CD4-positive, alpha-beta T cell (primary cell): ENCODE results near the gene SLC12A7. TPM values are rescaled to one million over a fixed set of nuclear protein-coding genes. Genes with fewer than 3 reads are reported as not detected.

ENCODE experiments used
- ATAC-seq: fragments of 200-7000 bp; cut with Tn5 transposase; one replicate; pipeline ENCODE4 v1.10.0; 2022; ENCODE audit warnings: mild to moderate bottlenecking; ENCODE audit not compliant: poor library complexity
- CTCF ChIA-PET: fragments of 350-600 bp; sonication (Branson Sonifier 250); formaldehyde crosslinking; loops from one replicate; lab custom pipeline; 2021; ENCODE audit warnings: antibody characterized with exemption, inconsistent platforms; lab: Charles Lee
- POLR2A ChIA-PET: fragments of 350-600 bp; sonication (Branson Sonifier 250); formaldehyde crosslinking; loops from one replicate; lab custom pipeline; 2021; ENCODE audit warnings: antibody characterized with exemption, inconsistent platforms; lab: Charles Lee
- DNase-seq, 14 experiments: peaks; one replicate each; pipeline ENCODE4 v3.0.0-alpha.2; 2013 to 2020; ENCODE audit warnings: mixed read lengths in 2 of 14
- H3K27ac ChIP-seq, 2 donors: one replicate each; pipeline versions ENCODE4 v1.5.1 to v1.7.0; 2013; ENCODE audit warnings: low read length in 2 of 2, low read depth in 1 of 2, mild to moderate bottlenecking in 1 of 2
- H3K27me3 ChIP-seq, 2 experiments: 1 replicate in 1 of 2; 2 replicates in 1 of 2; pipeline versions ENCODE4 v1.6.1 to v1.7.0; 2013; ENCODE audit warnings: low read length in 2 of 2, control low read depth in 1 of 2, mild to moderate bottlenecking in 1 of 2, moderate library complexity in 1 of 2; ENCODE audit not compliant: insufficient read depth in 2 of 2, control insufficient read depth in 1 of 2
- H3K36me3 ChIP-seq: one replicate; pipeline ENCODE4 v1.6.1; 2013; ENCODE audit warnings: low read length, control low read depth; ENCODE audit not compliant: insufficient read depth
- H3K4me1 ChIP-seq: one replicate; pipeline ENCODE4 v1.6.1; 2013; ENCODE audit warnings: low read length, control low read depth; ENCODE audit not compliant: insufficient read depth
- H3K4me3 ChIP-seq: one replicate; pipeline ENCODE4 v1.5.1; 2013; ENCODE audit warnings: mild to moderate bottlenecking, low read length, moderate library complexity
- H3K9me3 ChIP-seq, 2 experiments: 1 replicate in 1 of 2; 2 replicates in 1 of 2; pipeline versions ENCODE4 v1.6.1 to v1.7.0; 2013; ENCODE audit warnings: low read length in 2 of 2, mild to moderate bottlenecking in 2 of 2, control low read depth in 1 of 2, moderate library complexity in 1 of 2; ENCODE audit not compliant: control insufficient read depth in 1 of 2, insufficient read depth in 1 of 2
- H3K27ac Mint-ChIP-seq: one replicate; pipeline ENCODE4 v1.8.0; 2020; ENCODE audit warnings: mixed read lengths
- H3K27me3 Mint-ChIP-seq: one replicate; pipeline ENCODE4 v1.8.0; 2021; ENCODE audit warnings: mixed read lengths
- H3K36me3 Mint-ChIP-seq: one replicate; pipeline ENCODE4 v1.8.0; 2021; ENCODE audit warnings: low read depth, mixed read lengths
- H3K4me1 Mint-ChIP-seq: one replicate; pipeline ENCODE4 v1.8.0; 2021; ENCODE audit warnings: low read depth, mixed read lengths
- H3K4me3 Mint-ChIP-seq: one replicate; pipeline ENCODE4 v1.8.0; 2020; ENCODE audit warnings: mild to moderate bottlenecking, mixed read lengths
- H3K9me3 Mint-ChIP-seq: one replicate; pipeline ENCODE4 v1.8.0; 2020; ENCODE audit warnings: mixed read lengths
- CTCF ChIP-seq: fragments of 200-600 bp; IDR thresholded peaks from one replicate; pipeline ENCODE4 v1.8.0; 2022; ENCODE audit warnings: antibody characterized with exemption, mild to moderate bottlenecking
- intact Hi-C, 2 experiments: fragments of 100-400 bp; cut with DNase I in 1 of 2; cut with micrococcal nuclease in 1 of 2; formaldehyde crosslinking; loops; one replicate each; pipeline versions ENCODE4 v1.15.1 to v1.9.0; 2023 to 2025; cut with DNase I, micrococcal nuclease
- total RNA-seq, 174 experiments: library from RNA in 2 of 174; stranded (reverse) in 2 of 174; gene quantifications; one replicate each; pipeline ENCODE4 v1.2.3 and lab custom pipeline; 2021 to 2026

Gene SLC12A7
- total RNA-seq, 2 experiments from 2014 or later = 47.9 to 51.7 TPM

GRCh38 chr5:1035421-1036405 is 76.2 kb downstream of the SLC12A7 start:
- no peak for TF ChIP-seq CTCF
- Histone ChIP-seq H3K4me1 (no peaks in the 10 kb centered on the region), H3K27me3 (no peaks in the 10 kb centered on the region), H3K36me3 (no peaks in the 10 kb centered on the region), H3K9me3 (peaks cover 0 to 24% of the 10 kb centered on the region in 2 experiments), H3K27ac (no peak overlapping the region), H3K4me3 (no peak overlapping the region)
- ATAC-seq = no peak
- DNase-seq = peak in 1 of 14 experiments; percentile 4
- CTCF ChIA-PET = no interaction called here
- POLR2A ChIA-PET = no interaction called here
- Mint-ChIP-seq H3K27me3 (no peaks in the 10 kb centered on the region), H3K9me3 (no peaks in the 10 kb centered on the region), H3K4me3 (no peak overlapping the region), H3K4me1 (no peaks in the 10 kb centered on the region), H3K36me3 (no peaks in the 10 kb centered on the region), H3K27ac (no peak overlapping the region)
- intact Hi-C loops = no loop called here

- H3K4me1 Mint-ChIP-seq = no peaks in the 10 kb centered on the region
- no peak overlapping the region for H3K27ac ChIP-seq
- H3K4me3 ChIP-seq = no peak overlapping the region
- peaks cover 0 to 28% of the 10 kb centered on the region in 2 experiments for H3K9me3 ChIP-seq
- no peaks in the 10 kb centered on the region for H3K27me3 ChIP-seq
- ChIA-PET POLR2A (no interaction called here), CTCF (no interaction called here)
- H3K4me1 ChIP-seq = no peaks in the 10 kb centered on the region
- no peak for TF ChIP-seq CTCF
- H3K36me3 ChIP-seq = no peaks in the 10 kb centered on the region
- ATAC-seq = no peak
- H3K4me3 Mint-ChIP-seq = no peak overlapping the region
- intact Hi-C loops = no loop called here
- no peak overlapping the region for H3K27ac Mint-ChIP-seq
- no peak for DNase-seq
- H3K9me3 Mint-ChIP-seq = no peaks in the 10 kb centered on the region
- no peaks in the 10 kb centered on the region for H3K36me3 Mint-ChIP-seq
- H3K27me3 Mint-ChIP-seq = no peaks in the 10 kb centered on the region
These were observed 76.9 kb downstream of the SLC12A7 start for GRCh38 chr5:1034986-1035385.

DNA sequence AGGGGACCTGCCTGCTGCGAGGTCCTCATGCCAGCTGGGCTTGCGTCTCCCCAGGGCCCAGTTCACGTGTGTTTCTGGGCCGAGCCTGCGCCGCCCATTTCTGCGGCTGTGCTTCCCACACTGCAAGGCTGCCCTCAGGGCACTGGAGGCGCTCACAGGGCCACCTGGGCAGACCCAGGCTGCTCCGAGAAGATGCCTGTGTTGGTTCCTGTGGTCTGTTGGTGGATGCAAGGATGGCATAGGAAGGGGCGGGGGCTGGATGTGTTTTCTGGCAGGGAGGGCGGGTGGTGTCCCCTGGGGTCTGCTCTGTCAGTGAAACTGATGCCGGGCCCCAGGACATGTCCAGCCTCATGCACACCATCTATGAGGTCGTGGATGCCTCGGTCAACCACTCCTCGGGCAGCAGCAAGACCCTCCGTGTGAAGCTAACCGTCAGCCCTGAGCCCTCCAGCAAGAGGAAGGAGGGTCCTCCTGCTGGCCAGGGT is 77.4 kb downstream of the SLC12A7 start:
- Mint-ChIP-seq H3K4me3 (no peak overlapping the region), H3K27me3 (no peaks in the 10 kb centered on the region), H3K4me1 (no peaks in the 10 kb centered on the region), H3K27ac (no peak overlapping the region), H3K9me3 (no peaks in the 10 kb centered on the region), H3K36me3 (no peaks in the 10 kb centered on the region)
- ChIA-PET CTCF (no interaction called here), POLR2A (no interaction called here)
- ATAC-seq (no peak), DNase-seq (peak in 1 of 14 experiments; percentile 1)
- TF ChIP-seq CTCF = no peak
- H3K36me3 ChIP-seq = no peaks in the 10 kb centered on the region
- no peaks in the 10 kb centered on the region for H3K27me3 ChIP-seq
- H3K9me3 ChIP-seq = peaks cover 0 to 28% of the 10 kb centered on the region in 2 experiments
- H3K27ac ChIP-seq = no peak overlapping the region
- intact Hi-C loops = no loop called here
- H3K4me3 ChIP-seq = no peak overlapping the region
- no peaks in the 10 kb centered on the region for H3K4me1 ChIP-seq
